ENCODE results near the gene EFNB2. TPM values are rescaled to one million over a fixed set of nuclear protein-coding genes. Genes with fewer than 3 reads are reported as not detected.

EFNB2 gene
- total and polyA plus RNA-seq, 7 donors, result 5.8 to 10.8 (median 8.8) TPM

- Histone ChIP-seq H3K27me3 (ENCODE audit: insufficient read depth in 3 of 3, low read length in 2 of 3) (no peaks in the 10 kb centered on the region), H3K9me3 (no peaks in the 10 kb centered on the region), H3K4me1 (peaks cover 66% of the 10 kb centered on the region), H3K36me3 (ENCODE audit: insufficient read depth in 1 of 2, low read depth in 1 of 2) (peaks cover 4 to 27% of the 10 kb centered on the region in 2 donors), H3K4me3 (peak overlapping the region; percentile 31), H3K27ac (peak overlapping the region; percentile 37)
- TF ChIP-seq, protein P1, sequence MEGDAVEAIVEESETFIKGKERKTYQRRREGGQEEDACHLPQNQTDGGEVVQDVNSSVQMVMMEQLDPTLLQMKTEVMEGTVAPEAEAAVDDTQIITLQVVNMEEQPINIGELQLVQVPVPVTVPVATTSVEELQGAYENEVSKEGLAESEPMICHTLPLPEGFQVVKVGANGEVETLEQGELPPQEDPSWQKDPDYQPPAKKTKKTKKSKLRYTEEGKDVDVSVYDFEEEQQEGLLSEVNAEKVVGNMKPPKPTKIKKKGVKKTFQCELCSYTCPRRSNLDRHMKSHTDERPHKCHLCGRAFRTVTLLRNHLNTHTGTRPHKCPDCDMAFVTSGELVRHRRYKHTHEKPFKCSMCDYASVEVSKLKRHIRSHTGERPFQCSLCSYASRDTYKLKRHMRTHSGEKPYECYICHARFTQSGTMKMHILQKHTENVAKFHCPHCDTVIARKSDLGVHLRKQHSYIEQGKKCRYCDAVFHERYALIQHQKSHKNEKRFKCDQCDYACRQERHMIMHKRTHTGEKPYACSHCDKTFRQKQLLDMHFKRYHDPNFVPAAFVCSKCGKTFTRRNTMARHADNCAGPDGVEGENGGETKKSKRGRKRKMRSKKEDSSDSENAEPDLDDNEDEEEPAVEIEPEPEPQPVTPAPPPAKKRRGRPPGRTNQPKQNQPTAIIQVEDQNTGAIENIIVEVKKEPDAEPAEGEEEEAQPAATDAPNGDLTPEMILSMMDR (IDR thresholded peaks at IDR 0.05), result no peak
- intact Hi-C loops (cut with DNase I), result no loop called here
- 23 to 48% (median 25%) methylated on average over 6 of the region's 6 CpGs for WGBS, 3 donors
- ATAC-seq (peak; percentile 58 to 77 (median 72)), DNase-seq (no peak)
Measured at GRCh38 chr13:106561551-106562170, 26.2 kb upstream of the EFNB2 start.

DNA sequence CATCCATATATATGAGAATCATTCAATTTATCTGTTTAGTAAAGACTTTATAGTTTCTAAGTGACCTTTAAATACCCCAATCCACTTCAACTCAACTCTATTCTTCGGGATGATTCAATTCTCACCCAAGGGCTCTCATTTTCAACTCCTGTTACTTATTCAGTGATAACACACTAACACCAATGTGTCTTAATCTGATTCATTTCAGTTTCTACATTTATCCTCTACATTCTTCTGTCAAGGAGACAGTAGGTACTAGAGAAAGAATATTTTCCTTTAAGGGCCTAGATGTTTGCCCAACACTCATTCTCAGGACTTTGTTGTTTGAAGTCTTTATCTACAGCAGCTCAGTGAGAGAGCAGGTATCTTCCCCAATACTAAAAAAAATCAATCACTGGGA lies 25.4 kb upstream of the EFNB2 start:
- Histone ChIP-seq H3K4me1 (peaks cover 57% of the 10 kb centered on the region), H3K4me3 (no peak overlapping the region), H3K36me3 (ENCODE audit: insufficient read depth in 1 of 2, low read depth in 1 of 2) (peaks cover 4 to 36% of the 10 kb centered on the region in 2 donors), H3K9me3 (no peaks in the 10 kb centered on the region), H3K27me3 (ENCODE audit: insufficient read depth in 3 of 3, low read length in 2 of 3) (no peaks in the 10 kb centered on the region), H3K27ac (peak overlapping the region; percentile 6)
- 40 to 55% (median 48%) methylated on average over 1 of the region's 1 CpG for WGBS, 3 donors
- TF ChIP-seq, protein P1 (IDR thresholded peaks at IDR 0.05), result no peak
- DNase-seq (no peak), ATAC-seq (no peak)
- intact Hi-C loops (cut with DNase I), result no loop called here

- Histone ChIP-seq H3K4me1 (peaks cover 34% of the 10 kb centered on the region), H3K27me3 (ENCODE audit: insufficient read depth in 3 of 3, low read length in 2 of 3) (no peaks in the 10 kb centered on the region), H3K27ac (no peak overlapping the region), H3K36me3 (ENCODE audit: insufficient read depth in 1 of 2, low read depth in 1 of 2) (peaks cover 4 to 59% of the 10 kb centered on the region in 2 donors), H3K4me3 (no peak overlapping the region), H3K9me3 (no peaks in the 10 kb centered on the region)
- DNase-seq, result no peak
- TF ChIP-seq, protein P1 (IDR thresholded peaks at IDR 0.05), result no peak
- peak in 1 of 4 donors; percentile 44 for ATAC-seq
- intact Hi-C loops (cut with DNase I), result no loop called here
Measured at GRCh38 chr13:106558527-106558926, 23.1 kb upstream of the EFNB2 start.

- peaks cover 11% of the 10 kb centered on the region for H3K4me1 ChIP-seq
Measured at GRCh38 chr13:106555631-106556328, 20.3 kb upstream of the EFNB2 start.

More at GRCh38 chr13:106555631-106556328, 20.3 kb upstream of the EFNB2 start:
- DNase-seq, result no peak
- H3K36me3 ChIP-seq (ENCODE audit: insufficient read depth in 1 of 2, low read depth in 1 of 2), result peaks cover 4 to 64% of the 10 kb centered on the region in 2 donors
- H3K9me3 ChIP-seq, result no peaks in the 10 kb centered on the region
- intact Hi-C loops (cut with DNase I), result no loop called here
- TF ChIP-seq, protein P1 (IDR thresholded peaks at IDR 0.05), result no peak
- no peak overlapping the region for H3K4me3 ChIP-seq
- 81 to 90% (median 88%) methylated on average over 4 of the region's 4 CpGs for WGBS, 3 donors
- ATAC-seq, result no peak
- H3K27me3 ChIP-seq (ENCODE audit: insufficient read depth in 3 of 3, low read length in 2 of 3), result no peaks in the 10 kb centered on the region
- H3K27ac ChIP-seq, result no peak overlapping the region

Measured in psoas muscle (tissue), 8 donors.